ENCODE results near the gene PSEN1.
A peak's percentile ranks its signal among the peaks of the same experiment; 100 is the strongest.

PSEN1 gene

GRCh38 chr14:73136387-73137225 is at the start of gene PSEN1:
Gene PSEN1, plus strand, starts transcription at chr14:73136507. Its CDS starts 11,513 bp downstream, at chr14:73148020.
- peak; percentile 80 to 99 (median 94) for DNase-seq

DNA sequence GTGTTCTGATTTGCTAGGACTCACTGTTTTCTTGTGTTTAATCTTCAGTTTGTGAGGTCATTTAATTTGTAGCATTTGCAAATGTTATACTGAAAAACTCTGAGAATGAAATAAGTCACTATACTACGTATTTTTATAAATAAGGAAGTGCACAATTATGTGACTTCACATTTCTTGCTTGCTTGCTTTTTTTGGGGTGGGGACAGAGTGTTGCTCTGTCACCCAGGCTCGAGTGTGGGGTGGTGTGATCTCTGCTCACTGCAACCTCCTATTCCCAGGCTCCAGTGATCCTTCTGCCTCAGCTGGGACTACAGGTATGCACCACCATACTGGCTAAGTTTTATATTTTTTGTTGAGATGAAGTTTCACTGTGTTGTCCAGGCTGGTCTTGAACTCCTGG is 45.3 kb upstream of the PSEN1 start:
- no peak for DNase-seq

DNA sequence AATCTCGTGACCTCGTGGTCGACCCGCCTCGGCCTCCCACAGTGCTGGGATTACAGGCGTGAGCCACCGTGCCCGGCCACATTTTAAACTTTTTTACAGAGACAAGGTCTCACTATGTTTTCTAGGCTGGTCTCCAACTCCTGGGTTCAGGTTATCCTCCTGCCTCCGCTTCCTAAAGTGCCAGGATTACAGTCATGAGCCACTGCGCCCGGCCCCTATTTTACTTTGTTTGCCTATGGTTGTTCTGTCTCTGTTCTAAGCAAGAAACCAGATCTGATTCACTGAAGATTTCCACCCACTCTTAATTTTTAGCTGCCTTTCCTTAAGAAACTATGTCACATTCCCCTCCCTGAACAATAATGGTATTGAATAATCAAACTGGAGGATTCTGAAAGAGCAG is 38.9 kb upstream of the PSEN1 start:
- DNase-seq = no peak

GRCh38 chr14:73100334-73100733 is 36.0 kb upstream of the PSEN1 start:
- no peak for DNase-seq

GRCh38 chr14:73102806-73103497 is 33.4 kb upstream of the PSEN1 start:
- DNase-seq = no peak

- DNase-seq = no peak
Observed at GRCh38 chr14:73105050-73105449, 31.3 kb upstream of the PSEN1 start.

GRCh38 chr14:73105727-73106126 is 30.6 kb upstream of the PSEN1 start:
- DNase-seq = no peak

GRCh38 chr14:73116079-73116665 is 20.1 kb upstream of the PSEN1 start:
- no peak for DNase-seq

DNA sequence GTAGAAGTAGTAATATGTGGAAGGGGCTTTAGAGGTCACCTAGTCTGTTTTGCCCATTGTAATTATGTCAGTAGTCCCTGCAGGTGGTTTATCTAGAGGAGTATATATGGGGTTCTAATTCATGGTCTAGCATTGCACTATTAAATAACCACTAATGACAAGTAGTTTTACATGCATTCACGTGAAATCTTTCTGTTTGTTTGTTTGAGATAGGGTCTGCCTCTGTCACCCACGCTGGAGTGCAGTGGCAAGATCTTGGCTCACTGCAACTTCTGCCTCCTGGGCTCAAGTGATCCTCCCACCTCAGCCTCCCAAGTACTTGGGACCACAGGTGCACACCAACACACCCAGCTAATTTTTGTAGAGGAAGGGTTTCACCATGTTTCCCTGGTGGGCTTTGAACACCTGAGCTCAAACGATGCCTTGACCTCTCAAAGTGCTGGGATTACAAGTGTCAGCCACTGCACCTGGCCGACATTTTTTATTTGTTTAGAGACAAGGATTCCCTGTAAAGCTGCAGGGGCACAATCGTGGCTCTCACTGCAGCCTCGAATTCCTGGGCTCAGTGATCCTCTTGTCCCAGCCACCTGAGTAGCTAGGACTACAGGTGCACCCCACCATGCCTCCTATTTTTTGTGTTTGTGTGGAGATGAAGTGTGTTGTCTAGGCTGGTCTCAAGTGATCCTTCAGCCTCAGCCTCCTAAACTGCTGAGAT is 12.0 kb upstream of the PSEN1 start:
- DNase-seq = no peak

- no peak for DNase-seq
Observed at GRCh38 chr14:73125169-73125588, 11.1 kb upstream of the PSEN1 start.

- no peak for DNase-seq
Observed at GRCh38 chr14:73125746-73126145, 10.6 kb upstream of the PSEN1 start.

- DNase-seq = no peak
Observed at GRCh38 chr14:73133795-73134194, 2.5 kb upstream of the PSEN1 start.

DNA sequence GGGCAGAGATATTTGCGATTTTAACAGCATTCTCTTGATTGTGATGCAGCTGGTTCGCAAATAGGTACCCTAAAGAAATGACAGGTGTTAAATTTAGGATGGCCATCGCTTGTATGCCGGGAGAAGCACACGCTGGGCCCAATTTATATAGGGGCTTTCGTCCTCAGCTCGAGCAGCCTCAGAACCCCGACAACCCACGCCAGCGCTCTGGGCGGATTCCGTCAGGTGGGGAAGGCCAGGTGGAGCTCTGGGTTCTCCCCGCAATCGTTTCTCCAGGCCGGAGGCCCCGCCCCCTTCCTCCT is 271 bp upstream of the PSEN1 start:
- DNase-seq = no peak

DNA sequence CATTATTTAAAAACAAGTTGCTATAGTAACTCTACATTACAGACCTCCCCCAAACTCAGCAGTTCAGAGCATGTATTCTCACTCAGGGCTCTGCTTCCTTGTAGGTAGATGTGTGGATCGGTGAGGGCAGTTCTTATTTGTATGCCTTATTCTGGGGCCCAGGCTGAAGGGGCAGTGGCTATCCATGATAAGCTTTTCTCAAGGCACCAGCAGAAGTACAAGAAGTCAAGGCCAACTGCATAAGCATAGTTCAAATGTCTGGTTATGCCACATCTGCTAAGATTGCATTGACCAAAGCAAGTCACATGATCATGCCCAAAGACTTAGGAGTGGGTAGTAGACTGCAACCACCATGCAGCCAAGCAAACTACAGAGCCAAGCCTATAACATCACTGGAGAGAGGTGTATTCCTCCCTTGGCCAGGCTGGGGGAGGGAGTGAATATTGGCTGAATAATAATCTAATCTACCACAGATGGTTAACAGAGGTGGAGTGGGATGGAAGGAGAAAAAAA is 4.6 kb downstream of the PSEN1 start:
- DNase-seq = no peak

DNA sequence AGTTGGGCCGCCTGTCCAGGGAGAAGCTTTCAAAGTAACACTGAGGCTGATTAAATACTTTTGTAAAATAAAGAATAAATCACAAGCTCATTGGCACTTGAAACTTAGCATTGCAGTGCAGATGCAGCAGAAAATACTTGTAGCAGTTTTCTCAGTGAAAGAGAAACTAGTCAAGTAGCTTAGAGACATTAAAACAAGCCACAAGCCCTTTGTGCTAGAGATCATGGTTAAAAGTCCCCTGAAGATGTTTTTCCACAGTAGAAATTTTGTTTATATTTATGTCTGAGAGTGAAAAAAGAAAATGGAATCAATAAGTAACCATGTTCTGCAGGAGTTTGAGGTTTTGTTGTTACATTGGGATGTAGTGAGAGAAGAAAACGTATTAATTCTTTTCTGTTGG is 5.9 kb downstream of the PSEN1 start:
- no peak for DNase-seq

GRCh38 chr14:73143003-73143402 is 6.7 kb downstream of the PSEN1 start:
- DNase-seq = peak in 12 of 14 donors; percentile 6 to 87 (median 52)

DNA sequence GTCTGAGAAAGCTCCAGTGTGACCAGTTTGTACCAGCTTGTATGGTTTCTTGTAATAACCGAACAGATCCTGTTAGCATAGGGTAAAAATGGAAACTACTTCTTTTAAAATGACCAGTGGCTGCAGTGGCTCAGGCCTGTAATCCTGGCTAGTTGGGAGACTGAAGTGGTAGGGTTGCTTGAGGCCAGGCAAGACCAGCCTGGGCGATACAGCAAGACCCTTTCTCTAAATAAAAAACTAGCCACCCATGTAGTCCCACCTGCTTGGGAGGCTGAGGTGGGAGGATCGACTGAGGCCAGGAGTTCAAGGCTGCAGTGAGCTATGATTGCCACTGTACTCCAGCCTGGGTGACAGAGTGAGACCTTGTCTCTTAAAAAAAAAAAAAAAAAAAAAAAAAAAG is 7.3 kb downstream of the PSEN1 start:
- no peak for DNase-seq

DNA sequence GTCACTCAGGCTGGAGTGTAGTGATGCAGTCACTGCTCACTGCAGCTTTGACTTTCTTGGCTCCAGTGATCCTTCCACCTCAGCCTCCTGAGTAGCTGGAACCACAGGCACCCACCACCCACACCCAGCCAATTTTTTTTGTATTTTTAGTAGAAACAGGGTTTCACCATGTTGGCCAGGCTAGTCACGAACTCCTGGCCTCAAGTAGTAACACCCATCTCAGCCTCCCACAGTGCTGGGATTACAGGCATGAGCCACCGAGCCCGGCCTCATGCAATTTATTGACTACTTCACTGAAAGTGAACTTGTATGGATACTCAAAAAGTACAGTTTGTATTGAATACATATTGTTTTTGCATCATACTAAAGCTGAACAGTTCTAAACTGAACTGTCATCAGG is 9.1 kb downstream of the PSEN1 start:
- DNase-seq = no peak

DNA sequence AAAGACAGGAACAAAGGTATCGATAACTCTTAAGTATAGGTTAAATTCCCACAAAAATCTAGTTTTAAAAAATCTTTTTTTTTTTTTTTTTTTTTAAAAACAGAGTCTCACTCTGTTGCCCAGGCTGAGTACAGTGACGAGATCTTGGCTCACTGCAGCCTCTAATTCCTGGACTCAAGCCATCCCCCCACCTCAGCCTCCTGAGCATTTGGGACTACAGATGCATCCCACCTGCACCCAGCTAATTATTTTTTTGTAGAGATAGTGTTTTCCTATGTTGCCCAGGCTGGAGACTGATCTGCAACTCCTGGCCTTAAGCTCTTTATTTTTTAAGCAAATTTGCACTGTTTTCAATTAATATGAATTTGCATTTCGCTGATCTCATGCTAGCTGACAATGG is 9.8 kb downstream of the PSEN1 start:
- no peak for DNase-seq

- DNase-seq = no peak
Observed at GRCh38 chr14:73149753-73150152, 13.4 kb downstream of the PSEN1 start.

DNA sequence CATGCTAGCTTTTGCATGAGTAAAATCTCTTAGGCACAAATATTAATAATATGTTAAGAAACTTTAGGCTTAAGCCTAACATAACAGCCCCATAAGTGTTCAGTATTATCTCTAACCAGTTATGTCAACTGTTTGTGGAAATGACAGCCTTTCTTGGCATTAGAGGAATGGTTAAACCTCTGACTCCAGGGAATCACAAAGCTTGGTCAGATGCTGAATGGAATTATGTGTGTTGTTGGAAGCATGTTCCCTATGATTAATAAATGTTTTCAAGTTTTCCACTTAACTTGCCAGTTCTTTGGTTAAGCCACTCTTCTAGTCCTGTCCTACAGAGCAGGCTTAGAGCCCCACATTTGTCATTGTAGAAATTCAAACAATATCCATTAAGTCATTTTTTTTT is 17.0 kb downstream of the PSEN1 start:
- DNase-seq = no peak

- no peak for DNase-seq
Observed at GRCh38 chr14:73162251-73162650, 25.9 kb downstream of the PSEN1 start.

GRCh38 chr14:73166399-73166798 is 30.1 kb downstream of the PSEN1 start:
- DNase-seq = no peak

All from C1 segment of cervical spinal cord (tissue), 14 donors.